Embryonic facial prominence (tissue), 1 donor: ENCODE results near the gene SDR42E1.

Experiments
- DNase-seq: peaks from one replicate; pipeline ENCODE4 v3.0.0-alpha.2; 2016; ENCODE audit errors: extremely low spot score

The SDR42E1 gene

GRCh38 chr16:81939164-81940056 is 71.9 kb downstream of the SDR42E1 start:
- DNase-seq, result no peak
